Measurements from ENCODE around the gene STX16.

Gene STX16

GRCh38 chr20:58682656-58683531 is 31.8 kb downstream of the STX16 start:
- no peak for DNase-seq

DNA sequence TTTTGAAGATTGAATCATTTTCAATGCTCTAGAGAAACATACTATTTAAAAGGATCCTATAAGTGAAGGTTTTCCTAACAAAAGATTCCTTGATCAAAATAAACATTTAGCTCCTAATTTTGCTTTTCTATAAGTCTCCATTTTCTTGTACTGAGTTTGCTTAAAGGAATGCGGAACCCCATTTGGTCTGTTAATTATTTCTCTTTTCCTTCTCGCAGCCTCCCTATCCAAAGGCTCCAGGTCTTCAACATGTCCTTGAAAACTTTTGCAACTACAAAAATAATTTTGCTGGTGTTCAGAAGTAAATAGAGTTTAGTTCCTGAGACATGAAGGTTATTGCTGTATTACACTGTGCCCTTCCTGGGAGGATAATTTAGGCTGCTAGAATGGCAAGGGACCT is 33.2 kb downstream of the STX16 start:
- no peak for DNase-seq

GRCh38 chr20:58685988-58686387 is 34.9 kb downstream of the STX16 start:
- no peak for DNase-seq

DNA sequence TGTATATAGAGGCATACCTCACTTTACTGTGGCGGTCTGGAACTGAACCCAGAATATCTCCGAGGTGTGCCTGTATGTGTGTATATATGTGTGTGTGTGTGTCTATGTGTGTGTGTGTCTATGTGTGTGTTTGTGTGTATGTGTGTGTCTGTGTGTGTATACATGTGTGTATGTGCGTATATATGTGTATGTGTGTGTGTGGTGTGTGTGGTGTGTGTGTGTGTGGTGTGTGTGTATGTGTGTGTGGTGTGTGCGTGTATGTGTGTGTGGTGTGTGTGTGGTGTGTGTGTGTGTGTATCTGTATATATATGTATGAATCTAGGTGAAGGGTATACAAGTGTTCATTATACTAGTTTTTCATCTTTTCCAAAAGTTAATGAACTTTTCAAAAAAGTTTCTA is 37.3 kb downstream of the STX16 start:
- DNase-seq = no peak

DNA sequence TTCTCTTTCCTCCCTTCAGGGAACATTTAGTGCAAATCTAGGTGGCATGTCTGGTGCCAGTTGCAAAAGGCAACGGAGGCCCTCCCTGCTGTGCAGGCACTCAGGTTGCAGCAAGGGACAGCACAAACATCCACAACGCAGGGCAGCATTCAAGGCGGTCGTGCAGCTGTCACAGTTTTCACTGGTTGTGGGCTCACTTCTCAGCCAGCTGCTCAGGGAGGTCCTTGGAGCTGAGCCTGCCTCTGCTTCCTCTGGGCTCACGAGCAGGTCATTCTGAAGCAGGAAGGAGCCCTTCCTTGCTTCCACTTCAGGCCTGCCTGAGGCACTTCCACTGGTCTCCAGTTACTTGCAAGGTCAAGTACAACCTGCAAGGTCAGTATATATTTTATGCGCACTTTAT is 37.8 kb downstream of the STX16 start:
- DNase-seq = no peak

GRCh38 chr20:58690396-58691135 is 39.5 kb downstream of the STX16 start:
- DNase-seq = no peak

DNA sequence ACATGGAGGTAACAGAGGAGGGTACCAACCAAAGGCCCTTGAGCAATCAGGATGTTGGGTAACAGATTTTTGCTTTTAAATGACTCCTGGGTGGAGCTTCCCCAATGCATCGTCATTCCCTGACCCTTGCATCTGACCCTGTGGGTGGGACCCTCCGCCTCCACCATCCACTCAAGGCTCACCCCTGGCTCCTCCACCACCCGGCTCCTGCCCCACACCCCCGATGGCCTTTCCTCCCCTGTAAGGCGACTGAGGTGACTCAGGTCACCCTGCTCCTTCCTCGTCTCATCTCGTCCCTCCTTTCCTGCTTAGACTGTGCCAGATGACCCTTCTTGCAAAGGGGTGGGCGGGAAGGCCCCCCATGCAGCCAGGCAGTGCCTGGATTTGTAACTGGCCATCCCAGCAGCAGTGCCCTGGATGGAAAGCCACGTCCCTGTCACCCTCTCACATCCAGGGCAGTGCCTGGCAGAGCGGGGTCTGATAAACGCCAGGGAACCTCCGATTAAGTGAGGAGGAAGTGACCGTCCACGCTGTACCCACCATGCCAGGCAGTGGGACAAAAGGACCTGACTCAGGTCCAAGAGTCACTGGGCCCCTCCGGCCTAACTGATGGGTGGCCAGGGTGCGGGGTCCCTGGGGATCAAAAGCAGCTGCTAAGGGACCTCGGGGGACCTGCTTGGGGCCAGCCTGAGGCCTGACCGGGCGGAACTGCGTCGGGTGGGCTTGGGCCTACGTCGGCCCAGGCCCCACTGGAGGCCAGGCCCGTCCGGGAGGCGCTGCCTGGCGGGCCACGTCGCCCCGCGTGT is 40.9 kb downstream of the STX16 start:
- DNase-seq = no peak

DNA sequence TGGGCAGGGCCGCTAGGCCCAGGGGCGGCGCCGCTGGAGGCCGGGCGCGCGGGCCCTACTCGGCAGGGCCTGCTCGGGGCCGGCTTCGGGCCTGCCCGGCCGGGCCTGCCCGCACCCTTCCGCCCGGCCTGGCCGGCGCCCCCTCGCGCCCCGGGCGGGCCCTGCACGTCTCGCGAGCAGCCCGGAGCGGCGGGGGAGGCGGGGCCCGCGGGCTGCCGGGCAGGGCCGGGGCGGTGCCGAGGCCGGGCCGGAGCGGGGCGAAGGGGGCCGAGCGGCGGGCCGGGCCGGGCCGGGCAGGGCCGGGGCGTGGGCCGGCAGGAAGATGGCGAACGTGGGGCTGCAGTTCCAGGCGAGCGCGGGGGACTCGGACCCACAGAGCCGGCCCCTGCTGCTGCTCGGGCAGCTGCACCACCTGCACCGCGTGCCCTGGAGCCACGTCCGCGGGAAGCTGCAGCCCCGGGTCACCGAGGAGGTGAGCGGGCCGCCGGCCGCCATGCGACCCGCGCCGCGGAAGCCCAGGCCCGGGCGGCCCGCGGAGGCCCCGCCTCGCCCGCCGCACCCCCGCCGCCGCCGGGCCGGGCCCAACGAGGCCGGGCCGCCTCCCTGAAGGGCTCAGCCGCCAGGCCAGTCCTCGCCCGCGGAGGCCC is 41.6 kb downstream of the STX16 start, which contains the start of gene NPEPL1:
NPEPL1 (plus strand) TSS at position 222 of the 647 bp plus-strand sequence; CDS start at position 323, 101 bp downstream.
- peak; percentile 56 for DNase-seq

DNA sequence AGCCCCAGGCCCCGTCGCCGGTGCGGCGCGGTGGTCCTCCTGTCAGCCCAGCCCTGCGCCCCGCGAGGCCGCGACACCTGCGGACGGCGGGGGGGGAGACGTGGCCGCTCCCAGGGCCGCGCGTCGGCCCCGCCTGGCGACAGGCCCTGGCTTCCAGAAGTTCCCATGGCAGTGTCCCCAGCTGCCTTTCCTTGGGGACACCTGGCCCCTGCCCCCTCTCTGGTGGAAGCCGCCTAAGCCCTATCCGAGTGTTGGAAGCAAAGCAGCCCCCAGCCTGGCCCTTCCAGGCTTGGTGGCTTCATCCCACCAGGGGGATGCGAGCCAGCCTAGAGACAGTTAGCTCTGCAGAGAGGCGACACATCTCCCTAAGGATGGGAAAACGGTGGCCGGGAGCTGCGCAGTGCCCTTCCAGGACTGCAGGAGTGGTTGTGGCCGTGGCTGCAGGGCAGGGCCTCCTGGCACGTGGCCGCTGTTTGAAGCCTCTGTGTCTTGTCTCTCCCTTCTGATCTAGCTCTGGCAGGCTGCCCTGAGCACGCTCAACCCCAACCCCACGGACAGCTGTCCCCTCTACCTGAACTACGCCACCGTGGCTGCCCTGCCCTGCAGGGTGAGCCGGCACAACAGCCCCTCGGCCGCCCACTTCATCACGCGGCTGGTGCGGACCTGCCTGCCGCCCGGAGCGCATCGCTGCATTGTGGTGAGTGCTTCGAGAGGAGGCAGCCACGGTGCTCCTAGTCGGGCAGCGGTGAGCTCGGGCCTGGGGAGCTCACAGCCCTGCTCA is 42.3 kb downstream of the STX16 start:
- no peak for DNase-seq

GRCh38 chr20:58694241-58695083 is 43.4 kb downstream of the STX16 start:
- DNase-seq = no peak

- DNase-seq = no peak
Observed at GRCh38 chr20:58695084-58695722, 44.1 kb downstream of the STX16 start.

- DNase-seq = no peak
Observed at GRCh38 chr20:58695895-58696375, 44.9 kb downstream of the STX16 start.

GRCh38 chr20:58696411-58696961 is 45.4 kb downstream of the STX16 start:
- no peak for DNase-seq

- no peak for DNase-seq
Observed at GRCh38 chr20:58697201-58697866, 46.3 kb downstream of the STX16 start.

GRCh38 chr20:58697867-58698703 is 47.0 kb downstream of the STX16 start:
- no peak for DNase-seq

DNA sequence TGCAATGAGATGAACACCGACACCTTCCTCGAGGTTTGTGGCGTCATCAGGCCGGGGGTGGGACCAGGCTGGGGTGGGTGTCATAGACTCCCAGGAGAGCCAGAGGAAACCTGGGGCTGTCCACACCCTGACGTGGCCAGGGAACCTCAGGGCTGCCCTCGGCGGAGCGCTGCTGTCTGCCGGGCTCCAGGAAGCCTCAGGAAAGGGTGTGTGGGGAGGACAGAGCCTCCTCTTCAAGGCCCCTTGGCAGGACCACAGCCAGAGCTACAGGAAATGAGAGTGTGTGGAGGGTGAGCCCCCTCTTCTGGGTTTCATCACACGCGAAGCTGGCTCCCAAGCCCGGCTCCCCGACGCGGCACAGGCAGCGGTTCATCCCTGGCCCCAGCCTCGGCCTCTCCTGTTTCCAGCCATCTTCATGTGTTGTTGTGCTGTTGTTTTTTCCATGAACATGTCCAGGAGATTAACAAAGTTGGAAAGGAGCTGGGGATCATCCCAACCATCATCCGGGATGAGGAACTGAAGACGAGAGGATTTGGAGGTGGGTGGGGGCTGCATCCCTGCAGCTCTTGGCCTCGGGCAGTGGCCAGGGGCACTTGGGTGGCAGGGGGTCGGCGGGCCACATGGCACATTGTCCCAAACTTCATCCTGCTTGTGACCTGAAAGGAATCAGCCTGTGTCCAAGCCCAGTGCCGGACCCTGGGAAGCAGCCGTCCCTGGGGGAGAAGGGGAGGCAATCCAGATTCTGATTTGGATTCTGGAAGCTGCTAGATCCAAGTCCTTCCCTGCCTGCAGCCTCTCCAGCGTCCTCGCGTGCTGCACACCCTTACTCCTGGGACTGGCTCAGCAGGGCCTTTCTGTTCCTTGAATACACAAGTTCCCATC is 47.9 kb downstream of the STX16 start:
- DNase-seq = no peak

- no peak for DNase-seq
Observed at GRCh38 chr20:58699623-58700107, 48.6 kb downstream of the STX16 start.

Measured in midbrain (tissue), 1 donor.